ENCODE data around the gene SEMA5B.

Gene SEMA5B

DNA sequence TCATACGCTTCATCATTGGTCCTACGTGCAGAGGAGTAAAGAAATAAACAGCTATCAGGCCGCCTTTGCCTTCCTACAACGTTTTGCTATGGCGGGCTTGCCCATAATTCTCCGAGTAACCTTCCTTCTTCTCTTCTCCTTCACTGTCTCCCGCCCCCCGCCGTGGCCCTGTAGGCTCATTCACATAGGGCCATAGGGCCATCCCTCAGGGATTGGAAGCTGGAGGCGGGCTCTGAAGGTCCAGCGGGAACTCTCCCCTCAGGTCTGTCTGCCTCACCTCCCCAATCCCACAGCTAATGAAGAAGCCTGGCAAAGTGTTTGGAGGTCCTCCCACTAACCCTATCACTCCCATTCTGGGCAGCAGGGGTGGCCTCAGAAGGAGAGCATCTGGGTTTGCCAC lies 43.6 kb downstream of the SEMA5B start:
- Histone ChIP-seq H3K27ac (ENCODE audit: low read length) (no peak overlapping the region), H3K4me2 (ENCODE audit: low read depth, low read length) (no peak overlapping the region), H3K36me3 (replicated peaks; ENCODE audit: insufficient read depth, low read length) (no peaks in the 10 kb centered on the region), H3F3A (ENCODE audit: insufficient read depth, low read length) (no peaks in the 10 kb centered on the region), H3K9ac (ENCODE audit: low read length) (no peak overlapping the region), H3K4me3 (ENCODE audit: low read length) (no peak overlapping the region), H3K9me2 (replicated peaks; ENCODE audit: insufficient read depth, low read length) (no peaks in the 10 kb centered on the region), H3K79me2 (ENCODE audit: low read length) (no peaks in the 10 kb centered on the region), H3K27me3 (replicated peaks; ENCODE audit: insufficient read depth, low read length) (no peaks in the 10 kb centered on the region), H3K4me1 (ENCODE audit: low read length) (no peaks in the 10 kb centered on the region), H3K9me3 (replicated peaks; ENCODE audit: insufficient read depth, low read length) (no peaks in the 10 kb centered on the region), H2AFZ (ENCODE audit: low read length) (no peak overlapping the region), H4K20me1 (ENCODE audit: insufficient read depth, low read length) (no peaks in the 10 kb centered on the region)
- DNase-seq: no peak
- TF ChIP-seq EZH2 (optimal IDR thresholded peaks at IDR 0.05; ENCODE audit: low read depth, low read length) (no peak), EZH2phosphoT487 (IDR thresholded peaks at IDR 0.05; ENCODE audit: low read length) (no peak)
- TF ChIP-seq, protein P1, sequence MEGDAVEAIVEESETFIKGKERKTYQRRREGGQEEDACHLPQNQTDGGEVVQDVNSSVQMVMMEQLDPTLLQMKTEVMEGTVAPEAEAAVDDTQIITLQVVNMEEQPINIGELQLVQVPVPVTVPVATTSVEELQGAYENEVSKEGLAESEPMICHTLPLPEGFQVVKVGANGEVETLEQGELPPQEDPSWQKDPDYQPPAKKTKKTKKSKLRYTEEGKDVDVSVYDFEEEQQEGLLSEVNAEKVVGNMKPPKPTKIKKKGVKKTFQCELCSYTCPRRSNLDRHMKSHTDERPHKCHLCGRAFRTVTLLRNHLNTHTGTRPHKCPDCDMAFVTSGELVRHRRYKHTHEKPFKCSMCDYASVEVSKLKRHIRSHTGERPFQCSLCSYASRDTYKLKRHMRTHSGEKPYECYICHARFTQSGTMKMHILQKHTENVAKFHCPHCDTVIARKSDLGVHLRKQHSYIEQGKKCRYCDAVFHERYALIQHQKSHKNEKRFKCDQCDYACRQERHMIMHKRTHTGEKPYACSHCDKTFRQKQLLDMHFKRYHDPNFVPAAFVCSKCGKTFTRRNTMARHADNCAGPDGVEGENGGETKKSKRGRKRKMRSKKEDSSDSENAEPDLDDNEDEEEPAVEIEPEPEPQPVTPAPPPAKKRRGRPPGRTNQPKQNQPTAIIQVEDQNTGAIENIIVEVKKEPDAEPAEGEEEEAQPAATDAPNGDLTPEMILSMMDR (IDR thresholded peaks at IDR 0.05; ENCODE audit: low read length): no peak

DNA sequence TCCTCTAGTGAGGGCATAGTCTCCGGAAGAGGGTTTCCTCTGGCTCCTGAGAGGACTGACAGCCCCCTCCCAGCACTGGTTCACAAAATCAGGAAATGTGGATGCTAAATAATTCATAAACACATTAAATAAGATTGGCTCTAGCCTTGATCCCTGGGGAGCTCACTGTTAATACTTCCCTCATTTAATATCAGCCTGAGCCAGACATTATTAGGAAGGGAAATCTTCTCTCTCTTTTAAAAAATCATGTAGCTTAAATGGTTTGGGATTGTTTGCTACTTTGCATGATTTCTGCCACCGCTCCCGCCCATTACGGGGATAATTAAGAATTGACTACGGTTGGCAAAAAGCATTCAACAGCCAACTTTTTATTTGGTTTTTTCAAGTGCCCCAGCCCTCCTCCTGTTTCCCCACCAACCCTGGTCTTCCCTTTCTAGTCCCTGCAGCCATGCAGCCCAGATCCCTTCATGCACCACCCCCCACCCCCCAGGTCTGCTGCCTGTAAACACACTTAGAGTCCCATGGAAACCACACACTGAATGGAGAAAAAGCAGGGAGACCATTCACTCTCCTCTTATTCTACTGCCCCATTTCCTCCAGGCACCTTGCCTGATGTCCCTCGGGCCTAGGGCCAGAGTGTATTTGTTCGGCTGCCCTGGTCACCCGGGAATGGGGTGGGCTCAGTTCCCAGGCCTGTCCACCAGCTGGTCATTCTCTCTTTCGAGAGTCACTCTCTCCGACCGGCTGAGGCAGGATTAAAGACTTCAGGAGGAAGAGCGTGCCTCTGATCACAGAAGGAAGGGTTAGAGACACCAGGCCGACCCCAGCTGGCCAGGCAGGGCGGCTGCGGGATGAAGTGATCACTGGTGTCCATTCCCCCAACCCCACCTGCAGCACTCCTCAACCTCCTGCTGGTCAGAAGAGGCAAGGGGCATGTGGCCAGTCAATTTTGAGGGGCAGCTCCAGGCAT lies 45.1 kb downstream of the SEMA5B start:
- no peaks in the 10 kb centered on the region for H3F3A ChIP-seq (ENCODE audit: insufficient read depth, low read length)

DNA sequence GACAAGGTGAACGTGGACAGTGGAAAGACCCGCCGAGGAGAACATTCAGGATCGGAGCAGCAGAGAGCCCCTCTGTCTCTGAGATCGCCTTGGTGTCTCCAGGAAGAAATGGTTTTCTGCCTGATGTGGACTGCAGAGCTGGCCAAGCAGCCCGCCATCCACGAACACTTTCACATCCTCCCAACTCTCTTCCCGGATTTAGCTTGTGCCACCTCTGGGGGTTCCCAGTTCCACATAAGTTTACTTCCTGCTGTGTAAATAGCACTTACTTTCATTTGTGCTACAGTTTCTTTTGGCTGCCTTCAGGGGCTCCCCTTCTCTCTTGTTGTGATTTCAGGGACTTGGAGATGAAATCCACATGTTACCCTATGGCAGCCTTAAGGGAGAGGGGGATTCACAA lies 48.4 kb downstream of the SEMA5B start:
- H3K79me2 ChIP-seq (ENCODE audit: low read length): no peaks in the 10 kb centered on the region
- no peaks in the 10 kb centered on the region for H3K9me3 ChIP-seq (replicated peaks; ENCODE audit: insufficient read depth, low read length)
- no peaks in the 10 kb centered on the region for H3K4me1 ChIP-seq (ENCODE audit: low read length)
- H3K9me2 ChIP-seq (replicated peaks; ENCODE audit: insufficient read depth, low read length): no peaks in the 10 kb centered on the region
- H3F3A ChIP-seq (ENCODE audit: insufficient read depth, low read length): no peaks in the 10 kb centered on the region
- no peak for DNase-seq
- no peaks in the 10 kb centered on the region for H3K36me3 ChIP-seq (replicated peaks; ENCODE audit: insufficient read depth, low read length)
- H3K4me3 ChIP-seq (ENCODE audit: low read length): no peak overlapping the region
- no peak overlapping the region for H3K4me2 ChIP-seq (ENCODE audit: low read depth, low read length)
- H4K20me1 ChIP-seq (ENCODE audit: insufficient read depth, low read length): no peaks in the 10 kb centered on the region
- no peaks in the 10 kb centered on the region for H3K27me3 ChIP-seq (replicated peaks; ENCODE audit: insufficient read depth, low read length)
- TF ChIP-seq EZH2phosphoT487 (IDR thresholded peaks at IDR 0.05; ENCODE audit: low read length) (no peak), EZH2 (optimal IDR thresholded peaks at IDR 0.05; ENCODE audit: low read depth, low read length) (no peak)
- H3K27ac ChIP-seq (ENCODE audit: low read length): no peak overlapping the region
- H2AFZ ChIP-seq (ENCODE audit: low read length): no peak overlapping the region
- no peak overlapping the region for H3K9ac ChIP-seq (ENCODE audit: low read length)

More for the DNA sequence above, 45.1 kb downstream of the SEMA5B start:
- no peak for TF ChIP-seq EZH2 (optimal IDR thresholded peaks at IDR 0.05; ENCODE audit: low read depth, low read length)
- TF ChIP-seq EZH2phosphoT487 (IDR thresholded peaks at IDR 0.05; ENCODE audit: low read length): no peak
- TF ChIP-seq, protein P1 (IDR thresholded peaks at IDR 0.05; ENCODE audit: low read length): no peak
- Histone ChIP-seq H3K9me3 (replicated peaks; ENCODE audit: insufficient read depth, low read length) (no peaks in the 10 kb centered on the region), H3K4me3 (ENCODE audit: low read length) (no peak overlapping the region), H3K4me2 (ENCODE audit: low read depth, low read length) (no peak overlapping the region), H3K79me2 (ENCODE audit: low read length) (no peaks in the 10 kb centered on the region), H2AFZ (ENCODE audit: low read length) (no peak overlapping the region), H3K27ac (ENCODE audit: low read length) (no peak overlapping the region), H3K9me2 (replicated peaks; ENCODE audit: insufficient read depth, low read length) (no peaks in the 10 kb centered on the region), H3K4me1 (ENCODE audit: low read length) (no peaks in the 10 kb centered on the region), H4K20me1 (ENCODE audit: insufficient read depth, low read length) (no peaks in the 10 kb centered on the region), H3K27me3 (replicated peaks; ENCODE audit: insufficient read depth, low read length) (no peaks in the 10 kb centered on the region), H3K36me3 (replicated peaks; ENCODE audit: insufficient read depth, low read length) (no peaks in the 10 kb centered on the region), H3K9ac (ENCODE audit: low read length) (no peak overlapping the region)
- no peak for DNase-seq

DNA sequence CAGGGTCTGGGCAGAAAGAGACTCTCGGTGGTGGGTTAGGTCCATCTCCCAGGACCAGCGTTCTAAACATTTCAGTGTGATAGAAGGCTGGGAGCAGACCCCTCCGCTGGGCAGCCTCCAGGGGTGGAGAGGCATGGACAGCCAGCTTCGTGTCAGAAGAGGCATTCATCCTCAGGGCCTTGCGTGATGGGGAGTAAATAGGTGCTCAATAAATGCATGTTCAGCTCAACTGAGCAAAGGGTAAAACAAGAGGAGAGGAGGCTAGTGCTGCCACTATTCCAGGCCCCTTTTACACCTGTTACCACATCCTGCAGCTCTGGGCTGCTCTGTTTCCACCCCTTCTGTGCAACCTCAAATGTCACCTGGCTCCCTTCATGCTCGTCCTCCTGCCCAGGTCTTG lies 49.0 kb downstream of the SEMA5B start:
- H3K27ac ChIP-seq (ENCODE audit: low read length): no peak overlapping the region
- DNase-seq: no peak

More for the DNA sequence above, 49.0 kb downstream of the SEMA5B start:
- no peak overlapping the region for H3K4me3 ChIP-seq (ENCODE audit: low read length)
- no peaks in the 10 kb centered on the region for H3K9me2 ChIP-seq (replicated peaks; ENCODE audit: insufficient read depth, low read length)
- no peaks in the 10 kb centered on the region for H4K20me1 ChIP-seq (ENCODE audit: insufficient read depth, low read length)
- H3K9ac ChIP-seq (ENCODE audit: low read length): no peak overlapping the region
- no peaks in the 10 kb centered on the region for H3F3A ChIP-seq (ENCODE audit: insufficient read depth, low read length)
- no peak overlapping the region for H3K4me2 ChIP-seq (ENCODE audit: low read depth, low read length)
- no peaks in the 10 kb centered on the region for H3K36me3 ChIP-seq (replicated peaks; ENCODE audit: insufficient read depth, low read length)
- no peaks in the 10 kb centered on the region for H3K27me3 ChIP-seq (replicated peaks; ENCODE audit: insufficient read depth, low read length)
- no peak for TF ChIP-seq EZH2phosphoT487 (IDR thresholded peaks at IDR 0.05; ENCODE audit: low read length)
- no peak for TF ChIP-seq EZH2 (optimal IDR thresholded peaks at IDR 0.05; ENCODE audit: low read depth, low read length)
- TF ChIP-seq, protein P1 (IDR thresholded peaks at IDR 0.05; ENCODE audit: low read length): no peak
- H3K4me1 ChIP-seq (ENCODE audit: low read length): no peaks in the 10 kb centered on the region
- no peak overlapping the region for H2AFZ ChIP-seq (ENCODE audit: low read length)
- no peaks in the 10 kb centered on the region for H3K79me2 ChIP-seq (ENCODE audit: low read length)
- H3K9me3 ChIP-seq (replicated peaks; ENCODE audit: insufficient read depth, low read length): no peaks in the 10 kb centered on the region

All from MM.1S (cell line).